ENCODE results near the gene CST7.
"Not testable (repeated sequence)": the region's sequence is repeated elsewhere in the genome, so short reads cannot be mapped to it uniquely, and the experiment has no call there.

DNA sequence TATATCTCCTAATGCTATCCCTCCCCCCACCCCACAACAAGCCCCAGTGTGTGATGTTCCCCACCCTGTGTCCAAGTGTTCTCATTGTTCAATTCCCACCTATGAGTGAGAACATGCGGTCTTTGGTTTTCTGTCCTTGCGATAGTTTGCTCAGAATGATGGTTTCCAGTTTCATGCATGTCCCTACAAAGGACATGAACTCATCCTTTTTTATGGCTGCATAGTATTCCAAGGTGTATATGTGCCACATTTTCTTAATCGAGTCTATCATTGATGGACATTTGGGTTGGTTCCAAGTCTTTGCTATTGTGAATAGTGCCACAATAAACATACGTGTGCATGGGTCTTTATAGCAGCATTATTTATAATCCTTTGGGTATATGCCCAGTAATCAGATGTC is 52.3 kb downstream of the CST7 start:
- not testable (repeated sequence) for TF ChIP-seq POLR2A, CTCF, POLR2AphosphoS5 (IDR thresholded peaks at IDR 0.05)

Measured in breast epithelium (tissue), 3 donors.